HEK293 (cell line): ENCODE data around the gene TOPBP1.
"Not testable (repeated sequence)": the region's sequence is repeated elsewhere in the genome, so short reads cannot be mapped to it uniquely, and the experiment has no call there.

Experiments
- CTCF ChIA-PET: fragments of 350-600 bp; formaldehyde crosslinking; extraction: SDS; loops from one replicate; lab custom pipeline; 2021; ENCODE audit warnings: antibody characterized with exemption; lab: Yijun Ruan, JAX
- POLR2A ChIA-PET: fragments of 300-600 bp; formaldehyde crosslinking; extraction: SDS; loops from one replicate; lab custom pipeline; 2020; ENCODE audit warnings: antibody characterized with exemption, inconsistent platforms; lab: Yijun Ruan, JAX
- H3K27ac ChIP-seq: fragments of 200-500 bp; sonication (Bioruptor generic); 2 replicates; pipeline ENCODE4 v1.5.1; 2014; ENCODE audit warnings: low read depth, low read length, control low read depth, inconsistent platforms; ENCODE audit errors: extremely low read depth
- H3K36me3 ChIP-seq, 2 experiments: fragments of 200-500 bp in 1 of 2; sonication (Bioruptor generic) in 1 of 2; 1 replicate in 1 of 2; 2 replicates in 1 of 2; pipeline ENCODE4 v1.5.1; 2014 to 2017; ENCODE audit warnings: inconsistent platforms in 2 of 2, low read length in 2 of 2; ENCODE audit not compliant: control insufficient read depth in 2 of 2, insufficient read depth in 1 of 2
- H3K4me1 ChIP-seq: fragments of 200-500 bp; sonication (Bioruptor generic); 2 replicates; pipeline ENCODE4 v1.5.1; 2014; ENCODE audit warnings: mild to moderate bottlenecking, low read length, inconsistent platforms; ENCODE audit not compliant: control insufficient read depth, insufficient read depth
- H3K4me3 ChIP-seq: 2 replicates; pipeline ENCODE4 v1.5.1; 2011; ENCODE audit warnings: low read depth, mild to moderate bottlenecking, control low read depth, low read length, moderate library complexity
- H3K9me3 ChIP-seq: fragments of 200-500 bp; sonication (Bioruptor generic); 2 replicates; pipeline ENCODE4 v1.5.1; 2014; ENCODE audit warnings: low read depth, low read length, inconsistent platforms; ENCODE audit not compliant: control insufficient read depth, insufficient read depth
- FEZF1 ChIP-seq: fragments of 450-650 bp; formaldehyde crosslinking; IDR thresholded peaks from 2 replicates; pipeline ENCODE4 v1.5.1; 2016; ENCODE audit warnings: missing biosample characterization, missing genetic modification characterization
- GLIS2 ChIP-seq: fragments of 450-650 bp; formaldehyde crosslinking; IDR thresholded peaks from 2 replicates; pipeline ENCODE4 v1.5.1; 2016; ENCODE audit warnings: missing biosample characterization, missing genetic modification characterization
- KLF1 ChIP-seq: fragments of 450-650 bp; formaldehyde crosslinking; IDR thresholded peaks from 2 replicates; pipeline ENCODE4 v1.5.1; 2016; ENCODE audit warnings: missing biosample characterization, missing genetic modification characterization
- YY2 ChIP-seq: fragments of 450-650 bp; formaldehyde crosslinking; IDR thresholded peaks from 2 replicates; pipeline ENCODE4 v1.5.1; 2016; ENCODE audit warnings: missing biosample characterization, missing genetic modification characterization
- ZBTB20 ChIP-seq: fragments of 450-650 bp; formaldehyde crosslinking; IDR thresholded peaks from 2 replicates; pipeline ENCODE4 v1.5.1; 2016; ENCODE audit warnings: missing biosample characterization, missing genetic modification characterization
- ZBTB48 ChIP-seq: fragments of 450-650 bp; formaldehyde crosslinking; IDR thresholded peaks from 2 replicates; pipeline ENCODE4 v1.5.1; 2016; ENCODE audit warnings: missing biosample characterization, missing genetic modification characterization
- ZNF214 ChIP-seq: fragments of 450-650 bp; formaldehyde crosslinking; IDR thresholded peaks from 2 replicates; pipeline ENCODE4 v1.5.1; 2017; ENCODE audit warnings: missing biosample characterization, mild to moderate bottlenecking, missing genetic modification characterization, borderline replicate concordance
- ZNF311 ChIP-seq: fragments of 450-650 bp; formaldehyde crosslinking; IDR thresholded peaks from 2 replicates; pipeline ENCODE4 v1.5.1; 2017; ENCODE audit warnings: missing biosample characterization, missing genetic modification characterization, borderline replicate concordance
- ZNF426 ChIP-seq: fragments of 450-650 bp; formaldehyde crosslinking; IDR thresholded peaks from 2 replicates; pipeline ENCODE4 v1.5.1; 2017; ENCODE audit warnings: missing biosample characterization, missing genetic modification characterization, mild to moderate bottlenecking, inconsistent platforms, moderate library complexity
- ZNF549 ChIP-seq: fragments of 450-650 bp; IDR thresholded peaks from 2 replicates; pipeline ENCODE4 v1.5.1; 2018; ENCODE audit warnings: missing biosample characterization, missing genetic modification characterization, mild to moderate bottlenecking, inconsistent platforms, moderate library complexity
- ZNF560 ChIP-seq: fragments of 450-650 bp; formaldehyde crosslinking; IDR thresholded peaks from 2 replicates; pipeline ENCODE4 v1.5.1; 2017; ENCODE audit warnings: missing biosample characterization, missing genetic modification characterization, borderline replicate concordance
- ZNF561 ChIP-seq: fragments of 450-650 bp; IDR thresholded peaks from 2 replicates; pipeline ENCODE4 v1.5.1; 2018; ENCODE audit warnings: missing biosample characterization, missing genetic modification characterization, borderline replicate concordance
- ZNF610 ChIP-seq: fragments of 450-650 bp; formaldehyde crosslinking; IDR thresholded peaks from 2 replicates; pipeline ENCODE4 v1.5.1; 2016; ENCODE audit warnings: missing biosample characterization, missing genetic modification characterization, borderline replicate concordance
- ZNF843 ChIP-seq: fragments of 450-650 bp; formaldehyde crosslinking; IDR thresholded peaks from 2 replicates; pipeline ENCODE4 v1.5.1; 2016; ENCODE audit warnings: missing biosample characterization, missing genetic modification characterization
- TF ChIP-seq, protein P1 (sequence below): fragments of 450-650 bp; formaldehyde crosslinking; IDR thresholded peaks from 2 replicates; pipeline ENCODE4 v1.5.1; 2016; ENCODE audit warnings: missing biosample characterization, missing genetic modification characterization
- TF ChIP-seq, protein P2 (sequence below): fragments of 450-650 bp; formaldehyde crosslinking; IDR thresholded peaks from 2 replicates; pipeline ENCODE4 v1.5.1; 2017; ENCODE audit warnings: missing biosample characterization, missing genetic modification characterization
- TF ChIP-seq, protein P3 (sequence below): fragments of 450-650 bp; formaldehyde crosslinking; IDR thresholded peaks from 2 replicates; pipeline ENCODE4 v1.5.1; 2016; ENCODE audit warnings: missing biosample characterization, missing genetic modification characterization
- TF ChIP-seq, protein P4 (sequence below): fragments of 450-650 bp; formaldehyde crosslinking; IDR thresholded peaks from 2 replicates; pipeline ENCODE4 v1.5.1; 2016; ENCODE audit warnings: missing biosample characterization, missing genetic modification characterization

The TOPBP1 gene

DNA sequence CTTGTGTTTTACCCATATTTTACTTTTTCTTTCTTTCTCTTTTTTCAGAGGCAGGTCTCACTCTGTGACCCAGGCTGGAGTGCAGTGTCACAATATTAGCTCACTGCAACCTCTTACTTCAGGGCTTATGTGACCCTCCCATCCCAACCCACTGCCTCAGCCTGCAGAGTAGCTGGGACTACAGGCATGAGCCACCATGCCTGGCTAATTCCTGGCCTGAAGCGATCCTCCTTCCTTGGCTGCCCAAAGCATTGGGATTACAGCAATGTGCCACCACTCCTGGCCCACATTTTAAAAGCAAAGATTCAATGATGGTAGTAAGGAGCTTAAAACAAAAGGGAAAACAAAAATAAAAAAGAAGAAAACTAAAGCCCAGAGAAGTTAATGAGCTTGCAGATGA, 99.4 kb downstream of the TOPBP1 start:
- ChIA-PET POLR2A (no interaction called here), CTCF (interaction anchor here (0.6 to 0.9 kb wide), 2 partner anchors 11 to 109 kb away, joined by 3 to 4 read pairs; no protein-coding TSS in a partner anchor)
- H3K4me1 ChIP-seq: no peaks in the 10 kb centered on the region
- TF ChIP-seq ZNF426 (tag by site-specific recombination) (no peak), ZNF561 (tag by site-specific recombination) (no peak), ZNF549 (no peak), ZNF843 (tag by site-specific recombination) (no peak)
- no peaks in the 10 kb centered on the region for H3K9me3 ChIP-seq
- no peak overlapping the region for H3K4me3 ChIP-seq
- H3K36me3 ChIP-seq: no peaks in the 10 kb centered on the region
- no peak overlapping the region for H3K27ac ChIP-seq

DNA sequence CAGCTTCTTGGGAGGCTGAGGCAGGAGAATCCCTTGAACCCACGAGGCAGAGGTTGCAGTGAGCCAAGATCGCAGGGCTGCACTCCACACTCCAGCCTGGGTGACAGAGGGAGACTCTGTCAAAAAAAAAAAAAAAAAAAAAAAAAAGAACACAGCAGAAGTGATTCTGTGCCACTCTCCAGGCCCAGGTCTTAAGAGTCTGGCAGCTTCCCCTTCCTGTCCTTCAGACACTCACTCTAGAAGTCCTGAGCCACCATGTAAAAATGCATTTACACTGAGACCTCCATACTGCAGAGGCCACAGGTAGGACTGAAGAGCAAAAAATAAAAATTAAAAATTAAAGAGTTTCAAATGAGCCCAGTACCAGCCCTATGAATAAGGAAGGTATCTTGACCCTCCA, 100.1 kb downstream of the TOPBP1 start:
- Histone ChIP-seq H3K4me3 (no peak overlapping the region), H3K9me3 (no peaks in the 10 kb centered on the region), H3K36me3 (no peaks in the 10 kb centered on the region), H3K27ac (no peak overlapping the region), H3K4me1 (no peaks in the 10 kb centered on the region)
- CTCF ChIA-PET: interaction anchor here (0.6 to 0.9 kb wide), 2 partner anchors 11 to 109 kb away, joined by 3 to 4 read pairs; no protein-coding TSS in a partner anchor
- POLR2A ChIA-PET: no interaction called here
- TF ChIP-seq ZNF311 (tag by site-specific recombination): no peak
- TF ChIP-seq, protein P1, sequence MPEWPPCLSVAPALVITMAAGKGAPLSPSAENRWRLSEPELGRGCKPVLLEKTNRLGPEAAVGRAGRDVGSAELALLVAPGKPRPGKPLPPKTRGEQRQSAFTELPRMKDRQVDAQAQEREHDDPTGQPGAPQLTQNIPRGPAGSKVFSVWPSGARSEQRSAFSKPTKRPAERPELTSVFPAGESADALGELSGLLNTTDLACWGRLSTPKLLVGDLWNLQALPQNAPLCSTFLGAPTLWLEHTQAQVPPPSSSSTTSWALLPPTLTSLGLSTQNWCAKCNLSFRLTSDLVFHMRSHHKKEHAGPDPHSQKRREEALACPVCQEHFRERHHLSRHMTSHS (tag by site-specific recombination): no peak
- TF ChIP-seq, protein P2, sequence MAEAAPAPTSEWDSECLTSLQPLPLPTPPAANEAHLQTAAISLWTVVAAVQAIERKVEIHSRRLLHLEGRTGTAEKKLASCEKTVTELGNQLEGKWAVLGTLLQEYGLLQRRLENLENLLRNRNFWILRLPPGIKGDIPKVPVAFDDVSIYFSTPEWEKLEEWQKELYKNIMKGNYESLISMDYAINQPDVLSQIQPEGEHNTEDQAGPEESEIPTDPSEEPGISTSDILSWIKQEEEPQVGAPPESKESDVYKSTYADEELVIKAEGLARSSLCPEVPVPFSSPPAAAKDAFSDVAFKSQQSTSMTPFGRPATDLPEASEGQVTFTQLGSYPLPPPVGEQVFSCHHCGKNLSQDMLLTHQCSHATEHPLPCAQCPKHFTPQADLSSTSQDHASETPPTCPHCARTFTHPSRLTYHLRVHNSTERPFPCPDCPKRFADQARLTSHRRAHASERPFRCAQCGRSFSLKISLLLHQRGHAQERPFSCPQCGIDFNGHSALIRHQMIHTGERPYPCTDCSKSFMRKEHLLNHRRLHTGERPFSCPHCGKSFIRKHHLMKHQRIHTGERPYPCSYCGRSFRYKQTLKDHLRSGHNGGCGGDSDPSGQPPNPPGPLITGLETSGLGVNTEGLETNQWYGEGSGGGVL: no peak
- no peak for TF ChIP-seq ZBTB20 (tag by site-specific recombination)
- no peak for TF ChIP-seq ZBTB48
- TF ChIP-seq, protein P3, sequence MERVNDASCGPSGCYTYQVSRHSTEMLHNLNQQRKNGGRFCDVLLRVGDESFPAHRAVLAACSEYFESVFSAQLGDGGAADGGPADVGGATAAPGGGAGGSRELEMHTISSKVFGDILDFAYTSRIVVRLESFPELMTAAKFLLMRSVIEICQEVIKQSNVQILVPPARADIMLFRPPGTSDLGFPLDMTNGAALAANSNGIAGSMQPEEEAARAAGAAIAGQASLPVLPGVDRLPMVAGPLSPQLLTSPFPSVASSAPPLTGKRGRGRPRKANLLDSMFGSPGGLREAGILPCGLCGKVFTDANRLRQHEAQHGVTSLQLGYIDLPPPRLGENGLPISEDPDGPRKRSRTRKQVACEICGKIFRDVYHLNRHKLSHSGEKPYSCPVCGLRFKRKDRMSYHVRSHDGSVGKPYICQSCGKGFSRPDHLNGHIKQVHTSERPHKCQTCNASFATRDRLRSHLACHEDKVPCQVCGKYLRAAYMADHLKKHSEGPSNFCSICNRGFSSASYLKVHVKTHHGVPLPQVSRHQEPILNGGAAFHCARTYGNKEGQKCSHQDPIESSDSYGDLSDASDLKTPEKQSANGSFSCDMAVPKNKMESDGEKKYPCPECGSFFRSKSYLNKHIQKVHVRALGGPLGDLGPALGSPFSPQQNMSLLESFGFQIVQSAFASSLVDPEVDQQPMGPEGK (tag by site-specific recombination): no peak
- TF ChIP-seq ZNF610 (tag by site-specific recombination): no peak
- no peak for TF ChIP-seq ZNF560 (tag by site-specific recombination)
- TF ChIP-seq FEZF1 (tag by site-specific recombination): no peak
- TF ChIP-seq, protein P4, sequence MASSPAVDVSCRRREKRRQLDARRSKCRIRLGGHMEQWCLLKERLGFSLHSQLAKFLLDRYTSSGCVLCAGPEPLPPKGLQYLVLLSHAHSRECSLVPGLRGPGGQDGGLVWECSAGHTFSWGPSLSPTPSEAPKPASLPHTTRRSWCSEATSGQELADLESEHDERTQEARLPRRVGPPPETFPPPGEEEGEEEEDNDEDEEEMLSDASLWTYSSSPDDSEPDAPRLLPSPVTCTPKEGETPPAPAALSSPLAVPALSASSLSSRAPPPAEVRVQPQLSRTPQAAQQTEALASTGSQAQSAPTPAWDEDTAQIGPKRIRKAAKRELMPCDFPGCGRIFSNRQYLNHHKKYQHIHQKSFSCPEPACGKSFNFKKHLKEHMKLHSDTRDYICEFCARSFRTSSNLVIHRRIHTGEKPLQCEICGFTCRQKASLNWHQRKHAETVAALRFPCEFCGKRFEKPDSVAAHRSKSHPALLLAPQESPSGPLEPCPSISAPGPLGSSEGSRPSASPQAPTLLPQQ: no peak
- TF ChIP-seq KLF1: no peak
- no peak for TF ChIP-seq GLIS2 (tag by site-specific recombination)
- TF ChIP-seq YY2: no peak
- no peak for TF ChIP-seq ZNF214 (tag by site-specific recombination)

DNA sequence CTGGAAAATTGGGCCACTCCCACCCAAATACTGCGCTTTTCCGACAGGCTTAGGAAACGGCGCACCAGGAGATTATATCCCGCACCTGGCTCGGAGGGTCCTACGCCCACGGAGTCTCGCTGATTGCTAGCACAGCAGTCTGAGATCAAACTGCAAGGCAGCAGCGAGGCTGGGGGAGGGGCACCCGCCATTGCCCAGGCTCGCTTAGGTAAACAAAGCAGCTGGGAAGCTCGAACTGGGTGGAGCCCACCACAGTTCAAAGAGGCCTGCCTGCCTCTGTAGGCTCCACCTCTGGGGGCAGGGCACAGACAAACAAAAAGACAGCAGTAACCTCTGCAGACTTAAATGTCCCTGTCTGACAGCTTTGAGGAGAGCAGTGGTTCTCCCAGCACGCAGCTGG, 110.2 kb downstream of the TOPBP1 start:
- POLR2A ChIA-PET, H3K4me3 ChIP-seq, H3K4me1 ChIP-seq, H3K9me3 ChIP-seq, H3K36me3 ChIP-seq, H3K27ac ChIP-seq: not testable (repeated sequence)
- CTCF ChIA-PET: interaction anchor here (1.0 kb wide), 1 partner anchor 11 kb away, joined by 3 read pairs; no protein-coding TSS in a partner anchor
